NCI-H748 treated with DMSO at 0.1 percent for 48 hours (cell line): Measurements from ENCODE around the gene RUVBL1.

ENCODE experiments used
- DNase-seq: peaks from one replicate; lab custom pipeline; 2025; lab: John Stamatoyannopoulos, UW

Gene RUVBL1

DNA sequence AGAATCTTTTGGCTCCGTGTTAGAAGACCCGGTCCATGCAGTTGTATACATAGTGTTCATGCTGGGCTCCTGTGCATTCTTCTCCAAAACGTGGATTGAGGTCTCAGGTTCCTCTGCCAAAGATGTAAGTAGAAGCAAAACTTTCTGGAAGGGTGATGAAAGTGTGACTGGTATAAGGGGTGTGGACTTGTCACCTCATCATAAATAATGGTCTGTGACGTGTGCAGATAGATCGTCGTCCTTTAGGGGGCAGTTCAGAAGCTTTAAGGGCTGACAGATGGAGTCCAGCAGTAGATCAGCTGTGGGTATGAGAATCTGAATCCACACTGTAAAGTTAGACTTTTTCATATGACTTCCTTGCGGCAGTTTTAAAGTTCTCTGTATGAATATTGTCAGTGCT lies 56.1 kb downstream of the RUVBL1 start:
- no peak for DNase-seq

- DNase-seq = no peak
Measured at GRCh38 chr3:128066676-128067075, 56.9 kb downstream of the RUVBL1 start.

DNA sequence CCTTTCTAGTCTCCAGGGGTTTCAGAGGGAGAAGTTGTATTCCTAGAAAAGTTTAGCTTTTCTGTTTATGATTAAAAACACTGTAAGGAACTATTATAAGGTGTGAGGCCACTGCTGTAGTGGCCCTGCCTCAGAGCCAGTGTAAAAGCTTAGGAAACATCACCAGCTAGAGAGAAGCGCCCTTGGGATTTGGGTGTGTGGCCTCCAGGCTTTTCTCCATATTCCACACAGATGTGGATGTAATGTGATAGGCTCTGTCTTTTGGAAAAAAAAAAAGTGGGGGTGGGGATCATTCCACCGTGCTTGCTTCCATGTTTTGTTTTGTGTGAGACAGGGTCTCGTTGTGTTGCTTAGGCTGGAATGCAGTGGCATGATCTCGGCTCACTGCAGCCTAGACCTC lies 57.5 kb downstream of the RUVBL1 start:
- no peak for DNase-seq

DNA sequence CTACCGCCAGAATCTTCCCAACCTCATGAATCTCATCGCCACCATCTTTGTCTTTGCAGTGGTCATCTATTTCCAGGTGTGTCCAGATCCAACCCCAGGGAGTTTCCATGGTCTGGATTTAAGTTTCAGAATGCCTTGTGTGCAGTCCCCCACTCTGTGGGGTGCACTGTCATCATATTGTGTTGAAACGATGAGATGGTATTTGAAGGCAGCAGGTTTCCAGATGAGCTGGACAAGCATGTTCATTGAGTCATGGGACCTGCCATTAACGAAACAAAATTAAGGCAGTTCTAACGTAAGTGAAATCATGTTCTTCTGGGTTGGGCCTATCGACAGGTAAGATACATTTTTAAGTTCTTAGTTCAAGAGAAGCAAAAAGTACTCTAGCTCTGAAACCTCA lies 58.6 kb downstream of the RUVBL1 start:
- DNase-seq = no peak

DNA sequence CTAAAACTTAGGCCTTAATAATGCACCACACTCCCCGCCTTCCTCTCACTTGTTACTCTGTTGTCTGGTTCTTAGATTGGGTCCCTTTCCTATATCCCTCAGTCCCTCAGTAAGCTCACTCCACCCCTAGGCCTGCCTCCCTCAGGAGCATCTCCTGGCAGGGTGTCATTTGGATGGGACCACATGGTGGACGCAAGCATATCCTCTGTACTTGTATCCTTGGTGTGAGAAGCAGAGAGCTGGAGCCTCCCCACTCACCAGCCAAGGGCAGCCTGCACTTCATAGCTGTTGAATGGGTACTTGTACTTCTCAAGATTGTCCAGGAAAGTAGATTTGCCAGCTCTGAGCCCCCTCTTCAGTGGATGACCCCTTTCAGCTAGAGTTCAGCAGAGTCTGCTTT lies 59.7 kb downstream of the RUVBL1 start:
- DNase-seq = no peak

- no peak for DNase-seq
Measured at GRCh38 chr3:128062033-128062745, 61.4 kb downstream of the RUVBL1 start.

DNA sequence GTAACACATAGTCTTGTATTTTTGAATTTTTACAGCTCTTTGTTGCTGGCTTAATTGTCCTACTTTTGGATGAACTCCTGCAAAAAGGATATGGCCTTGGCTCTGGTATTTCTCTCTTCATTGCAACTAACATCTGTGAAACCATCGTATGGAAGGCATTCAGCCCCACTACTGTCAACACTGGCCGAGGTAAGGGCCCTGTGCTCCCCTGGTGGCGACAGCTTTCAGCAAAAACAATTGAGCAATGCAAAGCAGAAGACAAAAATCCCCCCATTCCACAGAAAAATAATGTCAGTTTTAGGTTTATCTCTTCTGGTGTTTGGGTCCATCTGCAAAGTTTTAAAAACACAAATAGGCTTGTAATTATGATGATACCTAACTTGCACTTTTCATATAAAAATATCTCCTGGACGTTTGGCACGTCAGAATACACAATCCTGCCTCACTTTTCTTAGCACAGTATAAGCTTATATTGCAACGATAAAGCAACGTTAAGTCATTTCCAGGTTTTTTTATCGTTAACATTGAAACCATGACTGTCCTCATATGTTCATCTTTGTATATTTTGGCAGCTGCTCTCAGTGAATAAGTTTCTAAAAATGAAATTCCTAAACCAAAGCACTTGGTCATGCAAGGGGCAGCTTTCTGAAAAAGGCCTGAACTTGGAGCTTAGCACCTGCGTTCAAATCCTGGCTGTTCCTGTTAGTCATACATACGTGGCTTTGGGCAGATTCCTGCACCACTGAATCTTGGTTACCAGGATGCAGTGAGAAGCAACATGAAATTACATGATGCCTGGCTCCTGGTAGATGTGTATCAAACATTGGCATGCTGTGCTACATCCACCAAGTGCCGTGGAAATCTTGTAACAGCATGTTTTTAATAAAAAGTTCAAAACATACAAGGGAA lies 62.9 kb downstream of the RUVBL1 start:
- DNase-seq = no peak

DNA sequence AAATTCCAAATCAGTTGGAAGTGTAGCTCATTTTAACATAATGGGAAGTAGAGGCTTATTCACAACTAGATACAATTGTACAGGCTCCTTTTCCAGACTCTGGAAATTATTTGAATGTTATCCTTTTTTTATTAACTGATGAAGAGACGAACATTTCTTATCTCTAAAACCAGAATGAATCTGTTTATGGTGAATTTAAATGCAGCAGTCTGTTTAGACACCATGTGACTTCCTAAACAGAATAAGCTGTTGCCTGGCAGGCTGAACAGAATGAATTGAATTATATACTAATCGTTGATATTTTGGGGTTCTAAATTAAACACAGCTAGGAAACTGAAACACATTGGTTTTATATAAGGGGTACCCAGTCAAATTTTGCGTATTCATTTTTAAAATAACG lies 67.4 kb downstream of the RUVBL1 start:
- no peak for DNase-seq

DNA sequence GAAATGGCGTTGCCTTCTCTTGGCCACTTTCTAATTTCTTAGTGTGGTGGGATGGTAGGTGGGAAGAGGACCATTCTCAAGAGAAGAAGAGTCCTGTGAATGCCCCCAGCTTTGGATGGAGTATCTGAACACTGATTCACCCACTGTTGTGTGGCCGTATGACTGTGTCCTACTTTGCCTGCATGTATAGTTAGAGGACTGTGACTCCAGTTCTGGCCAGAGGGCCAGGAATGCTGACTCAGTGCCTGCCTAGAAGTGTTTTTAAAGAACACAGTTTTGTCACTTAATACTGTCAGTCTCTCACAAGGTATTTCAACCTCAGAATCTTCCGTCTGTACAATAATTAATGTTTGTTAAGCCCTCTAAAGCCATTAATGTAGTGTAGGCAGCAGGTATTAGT lies 69.2 kb downstream of the RUVBL1 start:
- no peak for DNase-seq

DNA sequence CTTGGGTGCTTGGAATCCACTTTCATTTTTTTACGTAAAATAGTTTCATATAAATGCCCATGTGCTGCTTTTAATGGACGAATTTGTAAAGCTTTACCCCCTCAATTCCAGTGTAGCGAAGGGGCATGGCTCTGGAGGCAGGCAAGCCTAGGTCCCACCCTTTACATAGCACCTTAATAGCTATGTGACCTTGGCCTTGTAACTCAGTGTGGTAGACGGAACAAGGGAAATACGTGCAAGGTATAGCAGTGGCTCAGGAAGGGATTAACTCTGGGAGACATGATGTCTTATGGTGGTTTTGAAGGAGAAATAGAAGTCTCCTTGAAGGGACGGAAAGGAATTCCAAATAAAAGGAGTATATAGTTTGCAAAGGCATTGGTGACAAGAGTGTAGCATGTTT lies 70.0 kb downstream of the RUVBL1 start:
- DNase-seq = no peak

DNA sequence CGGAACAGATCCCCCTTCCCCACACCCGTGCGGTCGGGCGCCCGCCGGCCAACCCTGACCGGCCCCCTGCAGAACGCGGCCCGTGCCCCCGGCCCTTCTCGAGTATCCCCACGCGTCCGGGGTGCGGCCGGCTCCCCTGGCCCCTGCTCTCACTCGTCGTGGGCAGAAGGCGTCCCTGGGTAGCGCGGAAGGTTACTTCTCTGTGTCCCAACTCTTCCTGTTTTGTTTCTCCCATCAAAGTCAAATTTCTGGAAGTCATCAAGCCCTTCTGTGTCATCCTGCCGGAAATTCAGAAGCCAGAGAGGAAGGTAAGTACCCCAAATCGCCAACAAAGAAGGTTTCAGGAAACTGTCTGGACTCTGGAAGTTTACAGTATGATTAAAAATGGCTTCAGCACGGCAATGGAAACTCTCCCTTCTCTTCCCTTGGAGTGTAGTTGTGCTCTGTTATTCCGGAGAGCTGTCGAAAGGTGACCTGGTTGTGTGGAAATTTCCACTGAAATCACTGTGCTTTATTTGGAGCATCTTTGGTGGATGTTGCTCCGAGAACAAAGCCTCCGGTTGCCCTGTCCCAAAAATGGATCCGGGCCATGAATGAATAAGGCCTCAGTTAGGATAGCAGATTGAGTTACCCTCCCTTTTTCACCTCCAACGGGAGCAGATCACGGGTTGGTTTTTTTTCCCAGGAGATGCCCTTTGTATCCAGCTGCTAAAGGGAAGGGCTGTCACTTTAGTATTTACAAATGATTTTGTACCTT lies 70.8 kb downstream of the RUVBL1 start:
- no peak for DNase-seq

- peak; percentile 73 for DNase-seq
Measured at GRCh38 chr3:128051837-128052594, 71.6 kb downstream of the RUVBL1 start, which contains the start of gene SEC61A1. TSS of gene SEC61A1 (plus strand) at chr3:128052437. CDS start at chr3:128052553, 116 bp downstream.

DNA sequence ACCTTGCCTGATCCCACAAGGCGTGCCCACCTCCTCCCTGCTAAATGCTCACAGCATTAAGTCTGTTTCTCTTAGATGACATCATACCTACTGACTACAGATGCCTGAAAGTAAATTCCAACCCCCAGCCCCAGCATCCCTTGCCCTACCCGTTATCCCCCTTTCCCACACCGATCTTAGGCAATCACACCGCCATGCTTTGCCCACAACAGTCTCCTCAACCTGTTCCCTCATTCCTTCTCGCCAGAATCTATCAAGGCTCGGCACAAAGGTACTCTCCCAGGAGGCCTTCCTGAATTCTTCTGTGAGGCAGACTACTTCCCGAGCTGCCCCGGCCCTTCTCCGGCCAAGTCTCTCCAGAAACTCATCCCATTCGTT lies 72.2 kb downstream of the RUVBL1 start:
- no peak for DNase-seq

- DNase-seq = no peak
Measured at GRCh38 chr3:128050597-128050996, 73.0 kb downstream of the RUVBL1 start.

DNA sequence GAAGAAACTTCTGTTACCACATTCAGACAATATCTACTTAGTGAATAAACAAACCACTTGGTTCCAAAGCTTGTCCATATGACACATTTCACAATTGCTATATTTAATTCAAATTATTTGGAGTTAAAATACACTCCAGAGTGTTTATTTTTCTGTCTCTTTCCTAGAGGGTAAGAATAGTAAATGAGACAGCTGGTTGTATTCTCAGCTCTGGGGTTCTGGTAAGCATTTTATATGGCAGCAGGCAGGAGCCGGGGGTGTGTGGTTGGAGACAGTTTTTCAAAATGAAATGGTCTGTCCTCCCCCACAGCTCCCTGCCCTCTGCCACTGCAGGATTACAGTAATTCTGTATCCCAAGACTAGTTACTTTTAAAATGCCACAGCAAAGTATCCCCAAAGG lies 82.3 kb downstream of the RUVBL1 start:
- DNase-seq = no peak

- DNase-seq = no peak
Measured at GRCh38 chr3:128040660-128041059, 83.0 kb downstream of the RUVBL1 start.

DNA sequence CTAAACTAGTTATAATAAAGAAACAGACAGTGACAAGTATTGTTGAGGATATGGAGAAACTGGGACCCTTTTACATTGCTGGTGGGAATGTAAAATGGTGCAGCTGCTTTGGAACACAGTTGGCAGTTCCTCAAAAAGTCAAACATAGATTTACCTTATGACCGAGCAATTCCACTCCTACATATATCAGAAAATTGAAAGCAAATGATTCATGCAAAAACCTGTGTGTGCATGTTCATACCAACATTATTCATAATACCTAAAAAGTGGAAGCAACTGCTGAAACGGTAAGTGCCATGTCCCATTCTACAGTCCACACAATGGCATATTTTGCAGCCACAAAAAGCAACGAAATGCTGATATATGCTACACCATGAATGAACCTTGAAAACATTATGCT lies 83.6 kb downstream of the RUVBL1 start:
- no peak for DNase-seq

GRCh38 chr3:128036119-128036518 lies 87.5 kb downstream of the RUVBL1 start:
- no peak for DNase-seq

DNA sequence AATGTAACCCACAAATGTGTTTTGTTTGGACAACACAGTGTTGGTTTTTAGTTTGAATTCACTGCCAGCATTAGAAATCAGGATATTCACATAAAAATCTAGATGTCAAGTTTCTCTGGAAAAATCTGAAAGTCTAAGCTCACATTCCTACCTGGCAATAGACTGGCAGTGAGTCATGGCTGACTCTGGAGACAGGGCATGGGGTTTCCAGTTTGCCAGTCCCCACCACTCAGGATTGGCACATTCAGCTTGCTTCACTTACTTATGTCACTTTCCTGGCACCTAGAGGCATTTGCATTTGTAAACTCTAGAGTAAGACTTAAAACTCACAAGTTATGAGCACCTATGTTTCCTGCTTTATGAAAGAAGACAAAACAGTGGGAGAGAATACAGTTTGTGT lies 90.5 kb downstream of the RUVBL1 start:
- no peak for DNase-seq
